K562 (cell line): ENCODE measurements around the gene DAPK1. TPM values are rescaled to one million over a fixed set of nuclear protein-coding genes. Genes with fewer than 3 reads are reported as not detected.
A peak's percentile ranks its signal among the peaks of the same experiment; 100 is the strongest.

ENCODE experiments used
- ATAC-seq: fragments of 200-7000 bp; cut with Tn5 transposase; 3 replicates; pipeline ENCODE4 v1.9.1; 2020; ENCODE audit warnings: moderate library complexity
- BruUV-seq: library from RNA; stranded (reverse); fragments of 400-500 nt; replicated peaks from 2 replicates; lab custom pipeline; 2021; lab: Mats Ljungman, UMichigan
- CTCF ChIA-PET: fragments of 300-600 bp; formaldehyde crosslinking; extraction: SDS; loops from one replicate; lab custom pipeline; 2021; ENCODE audit warnings: low intra/inter-chr PET ratio; lab: Yijun Ruan, JAX
- POLR2A ChIA-PET: fragments of 300-600, 350-650 bp; sonication (Branson Sonifier 250); formaldehyde crosslinking; extraction: SDS; loops from one replicate; lab custom pipeline; 2021; ENCODE audit warnings: antibody characterized with exemption, inconsistent platforms; lab: Yijun Ruan, JAX
- DNase-seq, 4 experiments: peaks; one replicate each; pipeline versions ENCODE4 v3.0.0 to v3.0.0-alpha.2; 2011 to 2018; ENCODE audit warnings: low spot score in 3 of 4, mixed read lengths in 3 of 4; ENCODE audit errors: extremely low read depth in 1 of 4
- FAIRE-seq: peaks from 2 replicates; lab custom pipeline; 2011; peaks lifted over from hg19 to GRCh38; lab: Jason Lieb, UNC
- H2AFZ ChIP-seq: 2 replicates; pipeline ENCODE4 v1.6.0; 2011; ENCODE audit warnings: low read depth, low read length, control low read depth, inconsistent platforms
- H3K27ac ChIP-seq: fragments of 200-600 bp; 3 replicates; pipeline ENCODE4 v1.8.0; 2011; ENCODE audit warnings: low read depth, mild to moderate bottlenecking, control low read depth, inconsistent platforms, low read length, moderate library complexity, mixed read lengths; ENCODE audit errors: extremely low read depth
- H3K27me3 ChIP-seq, 2 experiments: fragments of 300-600 bp in 1 of 2; 2 replicates in 1 of 2; 3 replicates in 1 of 2; pipeline versions ENCODE4 v1.6.0 to v1.8.0; 2011; ENCODE audit warnings: inconsistent platforms in 2 of 2, low read length in 2 of 2, mild to moderate bottlenecking in 1 of 2, mixed read lengths in 1 of 2, moderate library complexity in 1 of 2; ENCODE audit not compliant: control insufficient read depth in 2 of 2, insufficient read depth in 2 of 2
- H3K36me3 ChIP-seq: fragments of 300-600 bp; 3 replicates; pipeline ENCODE4 v1.8.0; 2011; ENCODE audit warnings: mild to moderate bottlenecking, low read length, inconsistent platforms; ENCODE audit not compliant: control insufficient read depth, insufficient read depth
- H3K4me1 ChIP-seq, 2 experiments: fragments of 200-600 bp in 1 of 2; replicated peaks in 1 of 2; 2 replicates in 1 of 2; 3 replicates in 1 of 2; pipeline versions ENCODE4 v1.5.1 to v1.8.0; 2011; ENCODE audit warnings: inconsistent platforms in 2 of 2, low read length in 2 of 2, mild to moderate bottlenecking in 1 of 2, mixed read lengths in 1 of 2, moderate library complexity in 1 of 2; ENCODE audit not compliant: control insufficient read depth in 2 of 2, insufficient read depth in 2 of 2
- H3K4me2 ChIP-seq: 2 replicates; pipeline ENCODE4 v1.6.1; 2011; ENCODE audit warnings: low read length, control low read depth, inconsistent platforms, mixed read lengths; ENCODE audit not compliant: insufficient read depth
- H3K4me3 ChIP-seq: fragments of 200-600 bp; sonication (generic), shearing (Covaris generic); 2 replicates; pipeline ENCODE4 v1.5.1; 2016; ENCODE audit warnings: control low read depth, inconsistent platforms
- H3K79me2 ChIP-seq: fragments of 200-600 bp; 3 replicates; pipeline ENCODE4 v1.8.0; 2011; ENCODE audit warnings: low read length, inconsistent platforms; ENCODE audit not compliant: control insufficient read depth, insufficient read depth
- H3K9ac ChIP-seq, 2 experiments: 2 replicates each; pipeline versions ENCODE4 v1.6.0 to v1.6.1; 2011; ENCODE audit warnings: low read depth in 2 of 2, low read length in 2 of 2, control low read depth in 1 of 2, inconsistent platforms in 1 of 2, mild to moderate bottlenecking in 1 of 2, mixed read lengths in 1 of 2; ENCODE audit not compliant: insufficient read depth in 1 of 2
- H3K9me1 ChIP-seq: one replicate; pipeline ENCODE4 v1.6.0; 2011; ENCODE audit warnings: inconsistent platforms, mild to moderate bottlenecking, low read length, moderate library complexity; ENCODE audit not compliant: control insufficient read depth, insufficient read depth
- H3K9me3 ChIP-seq: replicated peaks from 2 replicates; pipeline ENCODE4 v1.5.1; 2011; ENCODE audit warnings: low read depth, low read length, inconsistent platforms; ENCODE audit not compliant: control insufficient read depth, insufficient read depth
- H4K20me1 ChIP-seq: replicated peaks from 2 replicates; pipeline ENCODE4 v1.6.1; 2011; ENCODE audit warnings: low read length, inconsistent platforms, mixed read lengths; ENCODE audit not compliant: control insufficient read depth, insufficient read depth
- CTCF ChIP-seq, 3 experiments: IDR thresholded peaks in 2 of 3; conservative IDR thresholded peaks in 1 of 3; 2 replicates each; pipeline ENCODE4 v1.5.1; 2011 to 2012; ENCODE audit warnings: low read length in 3 of 3, mild to moderate bottlenecking in 3 of 3, control low read depth in 2 of 3, improper control_type of control experiment in 1 of 3, inconsistent platforms in 1 of 3, low read depth in 1 of 3, mixed read lengths in 1 of 3, moderate library complexity in 1 of 3; ENCODE audit not compliant: insufficient read depth in 2 of 3
- MXD1 ChIP-seq: fragments of 250-450 bp; sonication (Bioruptor Pico); IDR thresholded peaks from 2 replicates; pipeline ENCODE4 v1.8.0; 2021; ENCODE audit warnings: borderline replicate concordance, mild to moderate bottlenecking, moderate library complexity; ENCODE audit not compliant: poor library complexity, severe bottlenecking
- WGBS: fragments of 100-300 bp; shearing (Covaris generic); methylation state at CpG from one replicate; pipeline ENCODE4 v1.1.6; 2016; ENCODE audit warnings: low coverage, mixed read lengths; ENCODE audit not compliant: insufficient coverage; ENCODE audit errors: missing lambda C conversion rate; 5-methylcytosine and 5-hydroxymethylcytosine counted together
- in situ Hi-C: fragments of 300-500 bp; cut with MboI; formaldehyde crosslinking; loops from 4 replicates; pipeline ENCODE4 v1.15.0; 2018; ENCODE audit warnings: inconsistent platforms, mixed read lengths
- intact Hi-C: fragments of 100-400 bp; cut with micrococcal nuclease; formaldehyde crosslinking; loops from 2 replicates; pipeline ENCODE4 v1.14.2; 2022
- polyA plus RNA-seq, 8 experiments: library from polyadenylated mRNA; depleted of rRNA in 4 of 8; stranded (reverse) in 5 of 8; unstranded in 3 of 8; fragments of >200 nt; fragmentation: Nextera tagmentation in 2 of 8; fragmentation: Illumina TruSeq in 1 of 8; extraction: Ambion mirVana in 2 of 8; extraction: Trizol in 1 of 8; gene quantifications; 2 replicates each; pipeline versions ENCODE4 v1.2.1 to v1.2.3, GENCODE V29; 2011 to 2014; ENCODE audit warnings: inconsistent platforms in 1 of 8, missing spikeins in 1 of 8
- total RNA-seq, 7 experiments: library from RNA; depleted of rRNA in 6 of 7; stranded (reverse); fragments of >200 nt in 6 of 7; fragmentation: Illumina TruSeq in 2 of 7; extraction: Trizol in 2 of 7; gene quantifications; 2 replicates each; pipeline versions ENCODE4 v1.2.1 to v1.2.3, GENCODE V29; 2011 to 2021; ENCODE audit warnings: low replicate concordance in 1 of 7

DAPK1 gene
- total and polyA plus RNA-seq, 9 of the 15 experiments (the other 6 are each of a cell fraction or from before 2014, with no cell fraction given) = 1.7 to 26.4 (median 15.8) TPM

DNA sequence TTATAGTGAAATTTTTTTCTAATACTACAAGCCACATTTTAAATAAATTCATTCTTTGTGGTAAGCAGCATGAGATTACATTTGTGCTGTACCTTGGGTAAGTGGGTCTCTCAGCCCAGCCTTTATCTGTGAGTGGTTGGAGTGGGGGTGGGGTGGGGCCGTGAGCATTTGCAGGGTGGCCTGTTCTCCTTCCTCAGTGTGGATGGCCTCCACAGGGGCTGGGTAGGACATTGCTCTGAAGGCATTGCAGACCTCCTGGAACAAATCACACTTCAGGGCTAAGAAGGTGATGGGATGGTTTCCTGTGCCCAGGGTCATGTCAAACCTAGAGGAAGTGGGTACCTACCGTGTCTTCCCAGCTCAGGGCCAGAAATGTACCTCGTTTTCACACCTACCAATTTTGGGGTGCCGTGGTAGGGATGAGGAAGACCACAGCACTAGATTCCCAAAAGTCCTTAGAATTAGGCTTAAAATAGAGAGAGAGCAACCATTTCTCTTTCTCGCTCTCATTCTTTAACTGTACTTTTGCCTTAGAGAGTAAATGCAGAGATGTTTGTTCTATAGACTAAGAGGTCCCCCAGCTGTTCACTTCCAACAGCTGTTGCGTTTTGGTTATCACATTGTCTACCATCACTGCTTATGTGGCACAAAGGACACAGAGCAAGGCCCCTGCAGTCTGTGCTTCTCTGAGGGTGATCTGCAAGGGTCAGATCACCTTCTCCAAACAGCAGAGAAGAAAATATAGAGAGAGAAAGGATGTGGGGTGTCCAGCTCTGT lies 144.9 kb downstream of the DAPK1 start:
- intact Hi-C loops = no loop called here
- FAIRE-seq = no peak

More for the DNA sequence above, 144.9 kb downstream of the DAPK1 start:
- no peaks in the 10 kb centered on the region for H3K27me3 ChIP-seq
- no peaks in the 10 kb centered on the region for H3K9me3 ChIP-seq
- CTCF ChIA-PET = no interaction called here
- DNase-seq (no peak), ATAC-seq (no peak)
- H3K4me3 ChIP-seq = no peak overlapping the region
- H3K36me3 ChIP-seq = peaks cover 59% of the 10 kb centered on the region; the same call in 2 of the 3 replicates
- in situ Hi-C loops = no loop called here
- H3K9me1 ChIP-seq = no peaks in the 10 kb centered on the region
- H2AFZ ChIP-seq = no peak overlapping the region
- 57% methylated on average over 5 of the region's 6 CpGs for WGBS
- no peak overlapping the region for H3K27ac ChIP-seq
- no peaks in the 10 kb centered on the region for H3K79me2 ChIP-seq
- H3K4me1 ChIP-seq = no peaks in the 10 kb centered on the region
- no peak overlapping the region for H3K9ac ChIP-seq
- TF ChIP-seq MXD1 (no peak), CTCF (IDR thresholded peaks at IDR 0.05 in 2 of 3, conservative IDR thresholded peaks at IDR 0.05 in 1 of 3; ENCODE audit: insufficient read depth in 2 of 3, low read depth in 1 of 3, low read length in 3 of 3) (0 out of 6 replicates have a peak, but pooled peaks of 1 of the 3 experiments have one; percentile 5)
- H3K4me2 ChIP-seq = no peak overlapping the region
- POLR2A ChIA-PET = interaction anchor here (0.6 kb wide), 1 partner anchor 472 kb away, joined by 3 read pairs; no protein-coding TSS in a partner anchor
- no TSS peak for BruUV-seq
- H4K20me1 ChIP-seq = no peaks in the 10 kb centered on the region
